ENCODE data around the gene NR5A2.

Gene NR5A2

GRCh38 chr1:200073286-200073637 is 45.8 kb downstream of the NR5A2 start:
- DNase-seq (ENCODE audit: low read depth) = no peak

- DNase-seq (ENCODE audit: low read depth) = no peak
Observed at GRCh38 chr1:200075522-200075921, 48.0 kb downstream of the NR5A2 start.

GRCh38 chr1:200075938-200076546 is 48.5 kb downstream of the NR5A2 start:
- no peak for DNase-seq (ENCODE audit: low read depth)

- no peak for DNase-seq (ENCODE audit: low read depth)
Observed at GRCh38 chr1:200079232-200079940, 51.9 kb downstream of the NR5A2 start.

- DNase-seq (ENCODE audit: low read depth) = no peak
Observed at GRCh38 chr1:200081151-200081968, 53.9 kb downstream of the NR5A2 start.

- DNase-seq (ENCODE audit: low read depth) = no peak
Observed at GRCh38 chr1:200081969-200082245, 54.4 kb downstream of the NR5A2 start.

GRCh38 chr1:200082329-200082728 is 54.8 kb downstream of the NR5A2 start:
- no peak for DNase-seq (ENCODE audit: low read depth)

GRCh38 chr1:200090252-200091159 is 63.0 kb downstream of the NR5A2 start:
- no peak for DNase-seq (ENCODE audit: low read depth)

GRCh38 chr1:200095057-200095577 is 67.6 kb downstream of the NR5A2 start:
- no peak for DNase-seq (ENCODE audit: low read depth)

- no peak for DNase-seq (ENCODE audit: low read depth)
Observed at GRCh38 chr1:200096774-200097173, 69.3 kb downstream of the NR5A2 start.

- no peak for DNase-seq (ENCODE audit: low read depth)
Observed at GRCh38 chr1:200099040-200099439, 71.5 kb downstream of the NR5A2 start.

- DNase-seq (ENCODE audit: low read depth) = no peak
Observed at GRCh38 chr1:200103966-200104583, 76.6 kb downstream of the NR5A2 start.

GRCh38 chr1:200107004-200107470 is 79.5 kb downstream of the NR5A2 start:
- DNase-seq (ENCODE audit: low read depth) = no peak

- no peak for DNase-seq (ENCODE audit: low read depth)
Observed at GRCh38 chr1:200108659-200109058, 81.1 kb downstream of the NR5A2 start.

GRCh38 chr1:200112290-200112689 is 84.8 kb downstream of the NR5A2 start:
- no peak for DNase-seq (ENCODE audit: low read depth)

GRCh38 chr1:200115532-200115931 is 88.0 kb downstream of the NR5A2 start:
- DNase-seq (ENCODE audit: low read depth) = no peak

- no peak for DNase-seq (ENCODE audit: low read depth)
Observed at GRCh38 chr1:200116324-200116723, 88.8 kb downstream of the NR5A2 start.

GRCh38 chr1:200118779-200119505 is 91.4 kb downstream of the NR5A2 start:
- no peak for DNase-seq (ENCODE audit: low read depth)

GRCh38 chr1:200121421-200121820 is 93.9 kb downstream of the NR5A2 start:
- no peak for DNase-seq (ENCODE audit: low read depth)

- DNase-seq (ENCODE audit: low read depth) = no peak
Observed at GRCh38 chr1:200124309-200124708, 96.8 kb downstream of the NR5A2 start.

- no peak for DNase-seq (ENCODE audit: low read depth)
Observed at GRCh38 chr1:200128081-200128480, 100.6 kb downstream of the NR5A2 start.

Measured in stimulated activated CD8-positive, alpha-beta memory T cell treated with anti-CD3 and anti-CD28 coated beads, Interleukin-7, amount 100 ng/mL, for 24 hours (primary cell).